ENCODE results near the gene TCP11L2. TPM values are rescaled to one million over a fixed set of nuclear protein-coding genes. Genes with fewer than 3 reads are reported as not detected.
A peak's percentile ranks its signal among the peaks of the same experiment; 100 is the strongest.

TCP11L2 gene
- total RNA-seq, 4 donors from 2014 or later: 22.3 to 59.7 (median 45.2) TPM

- H3K27me3 ChIP-seq: no peaks in the 10 kb centered on the region
- DNase-seq: no peak
- TF ChIP-seq POLR2A (IDR thresholded peaks at IDR 0.05) (no peak), CTCF (IDR thresholded peaks at IDR 0.05) (no peak)
- H3K4me3 ChIP-seq: no peak overlapping the region
- intact Hi-C loops (cut with DNase I; ENCODE audit: low total_unique reads): no loop called here
- H3K27ac ChIP-seq: no peak overlapping the region
- no peaks in the 10 kb centered on the region for H3K4me1 ChIP-seq
- no peaks in the 10 kb centered on the region for H3K9me3 ChIP-seq
- H3K36me3 ChIP-seq: no peaks in the 10 kb centered on the region
These were observed 29.1 kb downstream of the TCP11L2 start for GRCh38 chr12:106331599-106331998.

- no peaks in the 10 kb centered on the region for H3K27me3 ChIP-seq
- H3K4me1 ChIP-seq: no peaks in the 10 kb centered on the region
- intact Hi-C loops (cut with DNase I; ENCODE audit: low total_unique reads): no loop called here
- no peak overlapping the region for H3K4me3 ChIP-seq
- no peak overlapping the region for H3K27ac ChIP-seq
- no peak for DNase-seq
- no peaks in the 10 kb centered on the region for H3K9me3 ChIP-seq
- TF ChIP-seq CTCF (IDR thresholded peaks at IDR 0.05): no peak
- no peak for TF ChIP-seq POLR2A (IDR thresholded peaks at IDR 0.05)
- no peaks in the 10 kb centered on the region for H3K36me3 ChIP-seq
These were observed 30.0 kb downstream of the TCP11L2 start for GRCh38 chr12:106332536-106332935.

- intact Hi-C loops (cut with DNase I; ENCODE audit: low total_unique reads): no loop called here
- no peaks in the 10 kb centered on the region for H3K9me3 ChIP-seq
- TF ChIP-seq POLR2A (IDR thresholded peaks at IDR 0.05) (no peak), CTCF (IDR thresholded peaks at IDR 0.05) (no peak)
- H3K27me3 ChIP-seq: no peaks in the 10 kb centered on the region
- H3K36me3 ChIP-seq: no peaks in the 10 kb centered on the region
- no peaks in the 10 kb centered on the region for H3K4me1 ChIP-seq
- DNase-seq: no peak
- H3K27ac ChIP-seq: no peak overlapping the region
- no peak overlapping the region for H3K4me3 ChIP-seq
These were observed 30.5 kb downstream of the TCP11L2 start for GRCh38 chr12:106333010-106333409.

- Histone ChIP-seq H3K4me3 (no peak overlapping the region), H3K36me3 (no peaks in the 10 kb centered on the region), H3K9me3 (no peaks in the 10 kb centered on the region), H3K27ac (no peak overlapping the region), H3K4me1 (no peaks in the 10 kb centered on the region), H3K27me3 (no peaks in the 10 kb centered on the region)
- no peak for DNase-seq
- TF ChIP-seq CTCF (IDR thresholded peaks at IDR 0.05): no peak
- no peak for TF ChIP-seq POLR2A (IDR thresholded peaks at IDR 0.05)
- intact Hi-C loops (cut with DNase I; ENCODE audit: low total_unique reads): no loop called here
These were observed 31.2 kb downstream of the TCP11L2 start for GRCh38 chr12:106333756-106334155.

- Histone ChIP-seq H3K4me3 (no peak overlapping the region), H3K4me1 (no peaks in the 10 kb centered on the region), H3K27ac (peak overlapping the region; percentile 22 to 61), H3K36me3 (no peaks in the 10 kb centered on the region), H3K9me3 (no peaks in the 10 kb centered on the region), H3K27me3 (no peaks in the 10 kb centered on the region)
- intact Hi-C loops (cut with DNase I; ENCODE audit: low total_unique reads): no loop called here
- no peak for DNase-seq
- TF ChIP-seq CTCF (IDR thresholded peaks at IDR 0.05) (no peak), POLR2A (IDR thresholded peaks at IDR 0.05) (no peak)
These were observed 38.7 kb downstream of the TCP11L2 start for GRCh38 chr12:106341086-106341877.

Data from uterus (tissue), 4 donors.